H9 (cell line): ENCODE measurements around the gene SLC16A7. TPM values are rescaled to one million over a fixed set of nuclear protein-coding genes. Genes with fewer than 3 reads are reported as not detected.

Experiments used
- DNase-seq: peaks from one replicate; pipeline ENCODE4 v3.0.0-alpha.2; 2017
- H2AFZ ChIP-seq: one replicate; pipeline ENCODE4 v1.6.1; 2013; ENCODE audit warnings: mild to moderate bottlenecking, low read length, control low read depth, moderate library complexity
- H2AK5ac ChIP-seq: 2 replicates; pipeline ENCODE4 v1.6.1; 2013; ENCODE audit warnings: low read length, control low read depth, mixed read lengths; ENCODE audit not compliant: insufficient read length
- H2BK120ac ChIP-seq: one replicate; pipeline ENCODE4 v1.6.1; 2013; ENCODE audit warnings: low read depth, mild to moderate bottlenecking, low read length, control low read depth, inconsistent platforms; ENCODE audit not compliant: poor library complexity, severe bottlenecking
- H2BK12ac ChIP-seq: 2 replicates; pipeline ENCODE4 v1.6.1; 2013; ENCODE audit warnings: low read length, control low read depth, mixed read lengths, low read depth; ENCODE audit not compliant: insufficient read length
- H2BK15ac ChIP-seq: 2 replicates; pipeline ENCODE4 v1.6.1; 2013; ENCODE audit warnings: low read depth, low read length, control low read depth
- H2BK20ac ChIP-seq: one replicate; pipeline ENCODE4 v1.6.1; 2013; ENCODE audit warnings: low read depth, mild to moderate bottlenecking, low read length, control low read depth, inconsistent platforms; ENCODE audit not compliant: poor library complexity, severe bottlenecking
- H2BK5ac ChIP-seq: 2 replicates; pipeline ENCODE4 v1.6.1; 2013; ENCODE audit warnings: low read length, control low read depth, mixed read lengths; ENCODE audit not compliant: insufficient read length
- H3K14ac ChIP-seq: 2 replicates; pipeline ENCODE4 v1.6.1; 2013; ENCODE audit warnings: low read length, control low read depth; ENCODE audit not compliant: insufficient read depth
- H3K18ac ChIP-seq: 2 replicates; pipeline ENCODE4 v1.6.1; 2013; ENCODE audit warnings: low read depth, mild to moderate bottlenecking, mixed read lengths, low read length, control low read depth; ENCODE audit not compliant: insufficient read length
- H3K23ac ChIP-seq: 2 replicates; pipeline ENCODE4 v1.6.1; 2013; ENCODE audit warnings: low read length, control low read depth, mixed read lengths, low read depth; ENCODE audit not compliant: insufficient read length
- H3K23me2 ChIP-seq: 2 replicates; pipeline ENCODE4 v1.6.1; 2013; ENCODE audit warnings: low read depth, mild to moderate bottlenecking, mixed read lengths, low read length, control low read depth; ENCODE audit not compliant: insufficient read length, poor library complexity, severe bottlenecking
- H3K27ac ChIP-seq: 2 replicates; pipeline ENCODE4 v1.5.1; 2013; ENCODE audit warnings: low read length, control low read depth, mixed read lengths, low read depth; ENCODE audit not compliant: insufficient read length
- H3K27me3 ChIP-seq: 2 replicates; pipeline ENCODE4 v1.6.1; 2013; ENCODE audit warnings: low read length, control low read depth, inconsistent platforms; ENCODE audit not compliant: insufficient read depth
- H3K4ac ChIP-seq: 2 replicates; pipeline ENCODE4 v1.6.1; 2013; ENCODE audit warnings: low read depth, mild to moderate bottlenecking, control low read depth, inconsistent platforms, low read length, moderate library complexity
- H3K4me1 ChIP-seq: 2 replicates; pipeline ENCODE4 v1.6.1; 2013; ENCODE audit warnings: low read length, control low read depth, inconsistent platforms; ENCODE audit not compliant: insufficient read depth
- H3K4me2 ChIP-seq: 2 replicates; pipeline ENCODE4 v1.6.1; 2013; ENCODE audit warnings: low read length, control low read depth, mixed read lengths; ENCODE audit not compliant: insufficient read length, insufficient read depth
- H3K56ac ChIP-seq: 2 replicates; pipeline ENCODE4 v1.6.1; 2013; ENCODE audit warnings: low read depth, mild to moderate bottlenecking, mixed read lengths, low read length, control low read depth; ENCODE audit not compliant: insufficient read length
- H3K79me1 ChIP-seq: 2 replicates; pipeline ENCODE4 v1.6.1; 2013; ENCODE audit warnings: low read depth, mild to moderate bottlenecking, moderate library complexity, low read length, control low read depth, inconsistent platforms; ENCODE audit not compliant: insufficient read depth, poor library complexity, severe bottlenecking
- H3K79me2 ChIP-seq: 2 replicates; pipeline ENCODE4 v1.6.1; 2013; ENCODE audit warnings: low read length, control low read depth, inconsistent platforms; ENCODE audit not compliant: insufficient read depth
- H3K9ac ChIP-seq: 2 replicates; pipeline ENCODE4 v1.6.1; 2013; ENCODE audit warnings: low read length, control low read depth, mixed read lengths; ENCODE audit not compliant: insufficient read length; ENCODE audit errors: extremely low read depth
- H3K9me3 ChIP-seq: one replicate; pipeline ENCODE4 v1.6.1; 2013; ENCODE audit warnings: low read depth, low read length, inconsistent platforms; ENCODE audit not compliant: control insufficient read depth
- H3T11ph ChIP-seq: one replicate; pipeline ENCODE4 v1.6.1; 2013; ENCODE audit warnings: mild to moderate bottlenecking, low read length, control low read depth, inconsistent platforms
- H4K20me1 ChIP-seq: one replicate; pipeline ENCODE4 v1.6.1; 2013; ENCODE audit not compliant: control insufficient read depth, insufficient read length, insufficient read depth
- H4K5ac ChIP-seq: 2 replicates; pipeline ENCODE4 v1.6.1; 2013; ENCODE audit warnings: low read depth, mild to moderate bottlenecking, mixed read lengths, low read length, control low read depth; ENCODE audit not compliant: insufficient read length
- H4K8ac ChIP-seq: replicated peaks from 2 replicates; pipeline ENCODE4 v1.6.1; 2013; ENCODE audit warnings: low read length, control low read depth, mixed read lengths, low read depth; ENCODE audit not compliant: insufficient read length
- H4K91ac ChIP-seq: 2 replicates; pipeline ENCODE4 v1.6.1; 2013; ENCODE audit warnings: low read depth, mild to moderate bottlenecking, moderate library complexity, mixed read lengths, low read length, control low read depth; ENCODE audit not compliant: insufficient read length
- H3K27ac Mint-ChIP-seq, 3 experiments: 2 replicates in 2 of 3; 3 replicates in 1 of 3; pipeline ENCODE4 v1.8.0; 2020 to 2021; ENCODE audit warnings: mixed read lengths in 3 of 3, mild to moderate bottlenecking in 1 of 3, moderate library complexity in 1 of 3
- H3K27me3 Mint-ChIP-seq: 2 replicates; pipeline ENCODE4 v1.8.0; 2021; ENCODE audit warnings: low read depth, mild to moderate bottlenecking, moderate library complexity, mixed read lengths
- H3K36me3 Mint-ChIP-seq, 3 experiments: 2 replicates in 2 of 3; 3 replicates in 1 of 3; pipeline ENCODE4 v1.8.0; 2020 to 2021; ENCODE audit warnings: low read depth in 3 of 3, mixed read lengths in 3 of 3; ENCODE audit not compliant: insufficient read depth in 1 of 3
- H3K4me1 Mint-ChIP-seq, 2 experiments: 2 replicates each; pipeline ENCODE4 v1.8.0; 2020; ENCODE audit warnings: mixed read lengths in 2 of 2
- H3K4me3 Mint-ChIP-seq, 2 experiments: 2 replicates in 1 of 2; 3 replicates in 1 of 2; pipeline ENCODE4 v1.8.0; 2020 to 2021; ENCODE audit warnings: mild to moderate bottlenecking in 2 of 2, mixed read lengths in 2 of 2, moderate library complexity in 1 of 2
- H3K9me3 Mint-ChIP-seq, 2 experiments: 2 replicates in 1 of 2; 3 replicates in 1 of 2; pipeline ENCODE4 v1.8.0; 2020; ENCODE audit warnings: mild to moderate bottlenecking in 2 of 2, mixed read lengths in 2 of 2, moderate library complexity in 1 of 2
- CTCF ChIP-seq: fragments of 200-600 bp; sonication (generic); conservative IDR thresholded peaks from 3 replicates; pipeline ENCODE4 v1.8.0; 2021; ENCODE audit warnings: antibody characterized with exemption, mild to moderate bottlenecking
- WGBS: extraction: QIAGEN DNeasy Blood & Tissue Kit; methylation state at CpG from one replicate; pipeline ENCODE4 v1.1.7; 2013; ENCODE audit warnings: missing lambda C conversion rate, low lambda C conversion rate, mixed read lengths; ENCODE audit not compliant: insufficient read length; ENCODE audit errors: extremely low coverage; 5-methylcytosine and 5-hydroxymethylcytosine counted together
- total RNA-seq: library from RNA; stranded (reverse); gene quantifications from 2 replicates; pipeline ENCODE4 v1.2.1, GENCODE V29; 2021

The SLC16A7 gene
- total RNA-seq, 1 experiment from 2014 or later, result 2.2 TPM

GRCh38 chr12:59834659-59835474 is 239.0 kb downstream of the SLC16A7 start:
- Histone ChIP-seq H3K79me2 (no peaks in the 10 kb centered on the region), H3K9me3 (no peaks in the 10 kb centered on the region), H3K23ac (no peak overlapping the region), H3K56ac (no peak overlapping the region), H3K4me1 (peaks cover 2% of the 10 kb centered on the region; the same call in 1 of the 2 replicates), H2BK20ac (no peak overlapping the region), H4K8ac (no peak overlapping the region), H3K4ac (no peak overlapping the region), H2AFZ (no peak overlapping the region), H2BK12ac (no peak overlapping the region), H4K91ac (no peak overlapping the region), H3K27ac (no peak overlapping the region), H3K14ac (no peak overlapping the region), H3K27me3 (no peaks in the 10 kb centered on the region), H4K20me1 (no peaks in the 10 kb centered on the region), H3K18ac (no peak overlapping the region), H3K9ac (no peak overlapping the region), H4K5ac (no peak overlapping the region), H3K4me2 (no peak overlapping the region), H3T11ph (no peak overlapping the region), H2BK15ac (no peak overlapping the region), H2BK120ac (no peak overlapping the region), H2BK5ac (no peak overlapping the region), H3K23me2 (no peaks in the 10 kb centered on the region), H3K79me1 (no peaks in the 10 kb centered on the region), H2AK5ac (no peak overlapping the region)
- Mint-ChIP-seq H3K27me3 (no peaks in the 10 kb centered on the region), H3K36me3 (no peaks in the 10 kb centered on the region), H3K4me1 (peaks cover 6 to 8% of the 10 kb centered on the region in 2 experiments), H3K4me3 (no peak overlapping the region), H3K27ac (no peak overlapping the region), H3K9me3 (no peaks in the 10 kb centered on the region; a peak in 1 of 5 replicates)
- peak; percentile 86 for TF ChIP-seq CTCF
- no CpG with 5 or more reads among the region's 2 CpGs for WGBS
- no peak for DNase-seq
